ENCODE data around the gene TNRC6B.

DNA sequence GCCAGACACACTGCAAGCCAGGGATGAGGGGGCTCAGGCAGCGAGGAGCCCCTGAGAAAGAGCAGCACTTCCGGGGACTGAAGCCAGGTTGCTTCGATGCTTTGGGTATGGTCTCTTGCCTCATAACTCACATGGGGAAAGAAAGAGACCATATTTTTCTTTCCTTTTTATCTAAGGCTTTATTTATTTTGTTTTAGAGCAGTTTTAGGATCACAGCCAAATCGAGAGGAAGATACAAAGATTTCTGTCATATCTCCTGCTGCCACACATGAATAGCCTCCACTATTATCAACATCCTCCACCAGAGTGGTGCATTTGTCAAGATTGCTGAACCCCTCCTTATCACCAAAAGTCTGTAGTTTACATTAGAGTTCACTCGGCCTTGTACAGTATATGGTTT lies 144.3 kb downstream of the TNRC6B start:
- TF ChIP-seq CTCF (conservative IDR thresholded peaks at IDR 0.05; ENCODE audit: low read depth in 2 of 2) = no peak
- no peak for TF ChIP-seq POLR2AphosphoS5 (IDR thresholded peaks at IDR 0.05; ENCODE audit: low read depth)
- no peak for TF ChIP-seq NANOG (IDR thresholded peaks at IDR 0.05; ENCODE audit: borderline replicate concordance)
- TF ChIP-seq EZH2 (IDR thresholded peaks at IDR 0.05; ENCODE audit: low read depth, unreplicated experiment) = no peak
- no peak for TF ChIP-seq REST (IDR thresholded peaks at IDR 0.05; ENCODE audit: unreplicated experiment)
- no peak for TF ChIP-seq CREB1 (CRISPR knock-in tag; IDR thresholded peaks at IDR 0.05; ENCODE audit: low read depth)
- no peak for TF ChIP-seq ZNF462 (CRISPR knock-in tag; IDR thresholded peaks at IDR 0.05)
- no peak for TF ChIP-seq EZH2phosphoT487 (IDR thresholded peaks at IDR 0.05; ENCODE audit: unreplicated experiment)
- no peak for TF ChIP-seq ZNF331 (CRISPR knock-in tag; IDR thresholded peaks at IDR 0.05; ENCODE audit: low read depth)
- TF ChIP-seq, protein P1, sequence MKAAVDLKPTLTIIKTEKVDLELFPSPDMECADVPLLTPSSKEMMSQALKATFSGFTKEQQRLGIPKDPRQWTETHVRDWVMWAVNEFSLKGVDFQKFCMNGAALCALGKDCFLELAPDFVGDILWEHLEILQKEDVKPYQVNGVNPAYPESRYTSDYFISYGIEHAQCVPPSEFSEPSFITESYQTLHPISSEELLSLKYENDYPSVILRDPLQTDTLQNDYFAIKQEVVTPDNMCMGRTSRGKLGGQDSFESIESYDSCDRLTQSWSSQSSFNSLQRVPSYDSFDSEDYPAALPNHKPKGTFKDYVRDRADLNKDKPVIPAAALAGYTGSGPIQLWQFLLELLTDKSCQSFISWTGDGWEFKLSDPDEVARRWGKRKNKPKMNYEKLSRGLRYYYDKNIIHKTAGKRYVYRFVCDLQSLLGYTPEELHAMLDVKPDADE (IDR thresholded peaks at IDR 0.05) = no peak
- TF ChIP-seq STAT1 (IDR thresholded peaks at IDR 0.05; ENCODE audit: unreplicated experiment) = no peak

Measured in GM23338 (cell line).